Activated CD8-positive, alpha-beta memory T cell treated with anti-CD3 and anti-CD28 coated beads, Interleukin-2, amount 50 U/mL, for 24 hours (primary cell): ENCODE data around the gene ANKS3.
A peak's percentile ranks its signal among the peaks of the same experiment; 100 is the strongest.

Experiments
- DNase-seq: peaks from one replicate; pipeline ENCODE4 v3.0.0-alpha.2; 2020; ENCODE audit errors: extremely low read depth

ANKS3 gene, protein sequence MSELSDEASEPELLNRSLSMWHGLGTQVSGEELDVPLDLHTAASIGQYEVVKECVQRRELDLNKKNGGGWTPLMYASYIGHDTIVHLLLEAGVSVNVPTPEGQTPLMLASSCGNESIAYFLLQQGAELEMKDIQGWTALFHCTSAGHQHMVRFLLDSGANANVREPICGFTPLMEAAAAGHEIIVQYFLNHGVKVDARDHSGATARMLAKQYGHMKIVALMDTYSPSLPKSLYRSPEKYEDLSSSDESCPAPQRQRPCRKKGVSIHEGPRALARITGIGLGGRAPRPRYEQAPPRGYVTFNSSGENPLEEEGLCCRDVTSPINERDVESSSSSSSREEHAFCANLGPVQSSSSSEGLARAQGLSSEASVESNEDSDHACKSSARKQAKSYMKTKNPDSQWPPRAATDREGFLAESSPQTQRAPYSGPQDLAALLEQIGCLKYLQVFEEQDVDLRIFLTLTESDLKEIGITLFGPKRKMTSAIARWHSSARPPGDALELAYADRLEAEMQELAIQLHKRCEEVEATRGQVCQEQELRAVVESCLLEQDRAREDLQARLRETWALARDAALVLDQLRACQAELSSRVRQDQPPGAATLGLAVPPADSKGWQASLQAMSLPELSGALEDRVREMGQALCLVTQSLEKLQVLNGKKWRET

DNA sequence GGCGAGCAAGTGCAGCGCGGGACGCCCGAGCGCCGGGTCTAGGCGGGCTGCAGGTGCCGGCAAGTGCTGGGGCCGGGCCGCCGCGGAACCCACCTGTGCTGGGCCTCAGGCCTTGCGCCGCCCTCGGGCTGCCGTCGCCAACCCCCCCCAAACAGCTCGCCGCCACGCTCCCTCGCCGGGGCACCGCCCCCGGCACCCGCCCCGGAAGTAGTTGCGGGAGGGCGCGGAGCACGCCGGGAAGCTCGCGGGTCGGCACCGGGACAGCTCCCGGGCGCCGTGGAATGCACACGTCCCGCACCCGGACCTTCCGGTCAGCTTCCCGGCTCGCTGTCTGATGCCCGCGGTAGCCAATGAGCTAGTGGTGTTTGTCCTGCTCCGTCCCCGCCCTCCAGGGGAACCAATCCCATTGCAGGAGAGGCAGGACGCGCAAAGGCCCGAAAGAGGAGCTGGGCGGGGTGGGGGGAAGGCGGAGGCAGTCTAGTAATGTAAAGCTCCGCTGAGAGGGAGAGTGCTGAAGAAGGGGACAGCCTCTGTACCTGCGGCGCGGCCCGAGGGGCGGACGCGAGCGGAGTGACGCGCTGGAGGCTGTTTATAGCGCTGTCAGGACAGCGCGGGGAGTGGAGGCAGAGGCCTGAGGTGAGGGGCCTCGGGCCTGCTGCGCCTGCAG is at the start of gene ANKS3, which contains the start of gene DNAAF8:
ANKS3 (minus strand) TSS at position 209 of the 667 bp plus-strand sequence. CDS start 4,122 bp downstream, outside the sequence.
DNAAF8 (plus strand) TSS at position 475 of the 667 bp plus-strand sequence. CDS start 1,978 bp downstream, outside the sequence.
- DNase-seq = peak; percentile 55

DNA sequence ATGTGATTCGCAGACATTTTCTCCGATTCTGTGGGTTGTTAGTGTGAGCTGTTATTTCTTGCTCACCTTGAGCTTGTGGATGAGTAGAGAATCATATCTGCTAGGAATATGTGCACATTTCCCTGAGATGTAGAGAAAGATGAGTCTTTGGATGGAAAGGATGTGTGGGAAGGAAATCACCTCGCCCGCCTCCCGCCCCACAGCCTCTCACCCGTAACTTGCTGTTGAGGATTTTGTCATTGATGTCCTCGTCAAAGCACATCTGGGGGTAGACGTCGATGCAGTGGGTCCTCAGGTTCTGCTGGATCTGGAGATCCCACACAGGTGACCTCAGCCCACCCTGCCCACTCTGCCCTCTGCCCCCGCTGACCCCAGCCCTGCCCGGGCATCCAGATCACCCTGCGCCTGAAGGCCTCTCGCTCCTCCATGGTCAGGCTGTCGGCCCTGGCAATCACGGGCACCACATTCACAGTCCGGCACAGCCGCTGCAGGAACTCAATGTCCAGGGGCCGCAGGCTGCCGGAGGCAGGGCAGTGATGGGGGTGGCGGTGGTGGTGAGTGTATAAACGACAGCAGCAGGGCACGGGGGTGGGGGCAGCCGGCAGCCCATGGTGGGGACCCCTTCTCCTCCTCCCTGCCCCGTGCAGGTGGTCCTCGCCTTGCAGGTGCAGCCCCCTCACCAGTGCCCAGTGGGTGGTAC is 49.3 kb upstream of the ANKS3 start:
- no peak for DNase-seq

DNA sequence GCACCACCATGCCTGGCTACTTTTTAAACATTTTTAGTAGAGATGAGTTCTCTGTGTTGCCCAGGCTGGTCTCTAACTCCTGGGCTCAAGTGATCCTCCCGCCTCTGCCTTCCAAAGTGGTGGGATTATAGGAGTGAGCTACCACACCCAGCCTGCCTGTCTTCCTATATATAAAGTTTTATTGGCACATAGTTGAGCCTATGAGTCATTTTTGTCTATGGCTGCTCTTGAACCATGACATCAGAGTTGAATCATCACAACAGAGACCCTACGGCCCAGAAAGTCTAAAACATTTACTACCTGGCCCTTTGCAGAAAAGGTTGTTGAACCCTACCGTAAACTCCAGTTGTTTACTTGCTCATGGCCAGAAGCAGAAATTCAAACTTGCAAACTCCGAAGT is 46.2 kb upstream of the ANKS3 start:
- DNase-seq = no peak

DNA sequence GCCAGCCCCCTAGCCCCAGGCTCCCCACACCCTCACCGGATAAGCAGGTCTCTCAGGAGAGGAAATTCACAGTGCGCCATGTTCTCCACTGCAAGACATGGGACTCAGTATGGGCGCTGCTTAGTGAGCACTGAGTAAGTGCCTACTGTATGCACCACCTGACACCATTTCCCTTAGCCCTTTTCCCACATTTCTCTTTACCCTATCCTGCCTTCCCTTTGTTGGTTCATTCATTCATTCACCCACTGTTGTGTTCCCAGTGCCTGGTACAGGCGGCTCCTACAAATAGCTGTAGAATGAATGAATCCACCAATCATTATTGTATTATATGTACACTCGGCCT is 44.0 kb upstream of the ANKS3 start:
- DNase-seq = no peak

DNA sequence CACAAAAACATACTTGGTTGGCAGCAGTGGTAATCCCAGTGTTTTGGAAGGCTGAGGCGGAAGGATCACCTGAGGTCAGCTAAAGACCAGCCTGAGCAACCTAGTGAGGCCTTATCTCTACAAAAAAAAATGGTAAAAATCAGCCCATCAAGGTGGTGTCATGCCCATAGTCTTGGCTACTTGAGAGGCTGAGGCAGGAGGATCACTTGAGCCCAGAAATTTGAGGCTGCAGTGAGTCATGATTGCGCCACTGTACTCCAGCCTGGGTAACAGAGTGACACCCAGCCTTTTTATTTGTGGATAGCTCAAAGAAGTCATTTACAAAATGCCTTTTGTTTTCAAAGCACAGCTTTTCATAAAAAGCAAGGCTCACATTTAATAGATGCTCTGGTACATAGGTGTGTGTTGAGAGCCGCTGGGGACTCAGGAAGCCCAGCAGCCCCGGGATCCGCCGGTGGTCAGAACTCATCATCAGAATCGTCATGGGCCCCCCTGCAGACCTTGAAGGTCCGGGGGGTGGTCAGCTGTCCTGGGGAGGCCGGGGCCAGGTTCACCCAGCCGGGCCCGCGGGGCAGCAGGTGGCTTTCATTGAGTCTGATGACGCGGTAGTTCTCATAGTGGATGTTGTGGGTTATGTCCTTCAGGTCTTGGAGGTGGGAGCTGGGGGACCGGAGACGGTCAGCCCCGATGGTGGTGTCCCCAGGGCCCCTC is 43.4 kb upstream of the ANKS3 start:
- DNase-seq = no peak

DNA sequence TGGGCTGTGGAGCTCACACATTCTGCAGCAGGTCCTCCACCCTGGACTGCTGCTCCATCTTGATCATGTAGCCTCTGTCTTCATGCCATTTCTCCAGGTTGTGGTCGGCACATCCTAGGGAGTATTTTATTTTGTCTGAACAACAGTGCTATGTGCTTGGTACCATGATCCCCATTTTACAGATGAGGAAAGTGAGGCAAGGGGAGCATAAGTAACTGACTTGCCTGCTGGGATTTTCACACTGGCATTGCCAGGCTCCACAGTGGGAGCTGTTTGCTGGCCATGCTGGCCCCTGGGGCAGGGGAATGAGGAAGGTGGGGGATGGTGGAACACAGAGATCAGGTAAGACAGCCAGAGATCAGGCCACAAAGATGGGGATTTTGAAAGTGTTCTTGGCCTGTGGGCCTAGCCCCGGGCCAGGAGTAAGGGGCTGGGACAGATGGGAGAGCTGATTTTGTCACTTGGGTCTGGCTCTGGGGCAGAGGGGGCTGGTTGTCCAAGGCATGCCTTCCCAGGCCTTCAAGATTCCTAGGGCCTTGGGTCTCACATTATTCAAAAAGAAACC is 42.2 kb upstream of the ANKS3 start:
- no peak for DNase-seq

DNA sequence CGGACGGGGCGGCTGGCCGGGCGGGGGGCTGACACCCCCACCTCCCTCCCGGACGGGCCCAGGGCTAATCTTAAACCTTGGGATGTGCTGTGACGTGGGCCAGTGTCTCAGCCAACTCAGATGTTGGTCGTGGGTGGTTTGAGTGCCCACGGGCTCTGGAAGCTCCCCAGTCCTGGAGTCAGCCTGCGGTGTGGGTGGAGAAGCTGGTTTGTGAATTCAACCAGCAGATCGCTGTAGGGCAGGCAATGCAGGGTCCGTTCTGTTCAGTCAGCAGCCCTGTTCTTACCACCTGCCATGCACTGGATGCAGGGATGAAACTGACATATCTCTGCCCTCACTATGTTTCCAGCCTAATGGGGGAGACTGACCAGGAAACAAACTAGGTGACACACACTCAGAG is 40.9 kb upstream of the ANKS3 start:
- no peak for DNase-seq

DNA sequence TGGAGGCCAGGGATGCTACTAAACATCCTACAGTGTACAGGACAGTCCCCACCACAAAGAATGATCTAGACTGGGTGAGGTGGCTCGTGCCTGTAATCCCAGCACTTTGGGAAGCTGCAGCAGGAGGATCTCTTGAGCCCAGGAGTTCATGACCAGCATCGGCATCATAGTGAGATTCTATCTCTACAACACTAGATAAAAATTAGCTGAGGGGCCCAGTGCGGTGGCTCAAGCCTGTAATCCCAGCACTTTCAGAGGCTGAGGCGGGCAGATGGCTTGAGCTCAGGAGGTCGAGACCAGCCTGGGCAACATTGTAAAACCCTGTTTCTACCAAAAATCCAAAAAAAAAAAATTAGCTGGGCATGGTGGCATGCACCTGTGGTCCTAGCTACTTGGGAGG is 38.3 kb upstream of the ANKS3 start:
- no peak for DNase-seq

DNA sequence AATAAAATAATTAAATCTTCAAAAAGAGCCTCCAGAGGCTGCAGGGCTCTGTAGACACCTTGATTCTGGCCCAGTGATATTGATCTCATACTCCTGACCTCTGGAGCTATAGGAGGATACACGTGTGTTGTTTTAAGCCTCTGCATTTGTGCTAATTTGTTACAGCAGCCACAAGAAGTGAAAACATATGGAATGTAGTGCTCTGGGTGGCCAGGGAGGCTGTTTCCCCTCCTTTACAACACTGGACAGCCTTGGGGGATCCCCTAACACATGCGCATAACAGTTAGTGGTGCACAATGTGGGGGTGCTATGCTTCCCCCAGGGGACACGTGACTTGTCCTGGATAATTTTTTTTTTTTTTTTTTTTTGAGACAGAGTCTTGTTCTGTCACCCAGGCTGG is 37.6 kb upstream of the ANKS3 start:
- DNase-seq = no peak

DNA sequence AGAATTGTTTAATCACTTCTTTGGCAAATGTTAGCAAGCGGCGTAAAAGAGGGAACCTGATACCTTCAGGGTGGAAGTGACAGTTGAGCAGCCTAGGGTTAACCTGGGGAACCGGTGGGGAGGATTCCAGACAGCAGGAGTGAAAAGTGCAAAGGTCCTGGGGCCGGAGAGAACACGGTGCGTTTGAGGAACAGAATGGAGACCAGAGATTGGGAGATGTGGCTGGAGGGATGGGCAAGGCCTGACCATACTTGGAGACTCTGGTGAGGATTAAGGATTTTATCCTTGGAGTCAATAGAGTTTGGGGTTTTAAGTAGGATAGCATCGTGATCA is 35.2 kb upstream of the ANKS3 start:
- no peak for DNase-seq

DNA sequence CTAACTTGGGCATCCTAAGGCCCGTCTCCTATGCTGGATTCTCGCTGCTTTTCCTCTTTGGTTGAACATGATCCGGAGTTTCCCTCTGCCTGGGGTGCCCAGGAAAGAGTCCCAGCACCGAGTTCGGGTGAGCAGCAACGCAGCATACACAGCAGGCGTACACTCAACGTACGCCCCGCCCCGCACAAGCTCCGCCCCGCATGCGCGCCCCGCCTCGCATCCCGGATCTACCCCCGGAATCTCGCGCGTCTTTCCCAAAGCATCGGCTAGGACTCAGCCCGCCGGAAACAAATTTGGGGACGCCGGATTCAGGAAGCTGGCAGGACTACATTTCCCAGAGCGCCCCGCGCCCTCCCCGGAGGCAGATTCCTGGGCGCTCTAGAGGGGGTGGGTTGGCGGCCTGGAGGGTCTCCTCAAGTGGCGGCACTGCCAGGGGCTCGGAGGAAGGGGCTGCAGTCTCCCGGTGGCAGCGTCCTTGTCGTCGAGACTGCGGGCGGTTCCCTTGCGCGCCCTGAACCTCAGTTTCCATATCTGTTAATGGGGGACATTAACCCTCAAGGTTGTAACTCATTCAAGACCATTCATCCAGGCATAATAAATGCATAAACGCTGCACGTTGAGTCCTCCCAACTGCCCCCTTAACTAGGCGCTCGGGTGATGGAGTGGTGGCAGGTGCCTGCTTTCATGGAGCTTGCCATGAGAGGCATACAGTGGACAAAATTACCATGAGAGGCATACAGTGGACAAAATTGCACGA is 34.7 kb upstream of the ANKS3 start:
- peak; percentile 82 for DNase-seq

DNA sequence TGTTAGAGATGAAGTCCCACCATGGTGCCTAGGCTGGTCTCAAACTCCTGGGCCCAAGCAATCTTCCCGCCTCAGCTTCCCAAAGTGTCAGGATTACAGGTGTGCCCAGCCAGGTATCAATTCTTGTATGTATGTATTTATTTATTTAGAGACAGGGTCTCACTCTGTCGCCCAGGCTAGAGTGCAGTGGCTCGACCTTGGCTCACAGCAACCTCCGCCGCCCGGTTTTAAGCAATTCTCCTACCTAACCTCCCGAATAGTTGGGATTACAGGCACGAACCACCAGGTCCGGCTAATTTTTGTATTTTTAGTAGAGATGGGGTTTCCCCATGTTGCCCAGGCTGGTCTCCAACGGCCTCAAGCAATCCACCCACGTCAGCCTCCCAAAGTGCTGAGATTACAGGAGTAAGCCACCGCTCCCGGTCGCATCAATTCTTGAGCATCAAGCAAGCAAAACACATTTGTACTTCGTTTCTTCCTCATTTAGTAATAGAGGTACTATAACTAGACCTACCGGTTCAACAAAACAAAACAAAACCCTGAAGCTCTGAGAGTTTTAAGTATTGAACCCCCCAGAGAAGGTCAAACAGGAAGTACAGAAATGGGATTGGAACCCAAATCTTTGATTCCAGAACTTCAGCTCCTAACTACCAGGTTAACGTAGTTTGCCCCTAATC is 33.9 kb upstream of the ANKS3 start:
- DNase-seq = no peak

DNA sequence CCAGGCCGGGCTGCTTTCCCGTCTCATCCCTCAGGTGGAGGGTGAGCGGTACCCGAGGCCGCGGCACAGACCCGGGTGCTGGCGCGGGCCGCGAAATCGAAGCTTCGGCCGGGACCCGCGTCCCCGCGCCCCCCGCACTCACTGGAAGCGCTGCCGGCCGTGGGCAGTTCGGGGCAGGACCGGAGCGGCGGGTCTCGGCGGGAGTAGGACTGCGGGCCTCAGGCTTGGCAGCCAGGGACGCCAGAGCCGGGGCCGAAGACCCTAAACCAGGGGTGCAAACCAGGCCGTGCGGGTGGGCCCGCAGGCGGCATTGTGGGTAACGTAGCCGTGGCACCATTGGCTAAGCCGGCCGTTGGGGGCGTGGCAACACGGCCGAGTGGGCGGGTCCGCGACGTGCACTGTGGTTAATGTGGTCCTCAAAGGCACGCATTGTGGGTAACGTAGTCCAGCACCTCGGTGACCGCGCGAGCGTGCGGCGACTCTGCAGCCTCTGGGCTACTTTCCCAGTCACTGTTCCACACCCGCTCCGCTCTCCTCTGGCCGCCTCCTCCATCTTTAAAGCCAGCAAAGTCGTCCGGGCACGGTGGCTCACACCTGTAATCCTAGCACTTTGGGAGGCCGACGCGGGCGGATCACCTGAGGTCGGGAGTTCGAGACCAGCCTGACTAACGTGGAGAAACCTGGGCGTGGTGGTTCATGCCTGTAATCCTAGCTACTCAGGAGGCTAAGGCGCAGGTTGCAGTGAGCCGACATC is 33.0 kb upstream of the ANKS3 start, which contains the start of gene ZNF500:
ZNF500 (minus strand) TSS at position 288 of the 754 bp plus-strand sequence. CDS start 1,184 bp downstream, outside the sequence.
- peak; percentile 94 for DNase-seq

DNA sequence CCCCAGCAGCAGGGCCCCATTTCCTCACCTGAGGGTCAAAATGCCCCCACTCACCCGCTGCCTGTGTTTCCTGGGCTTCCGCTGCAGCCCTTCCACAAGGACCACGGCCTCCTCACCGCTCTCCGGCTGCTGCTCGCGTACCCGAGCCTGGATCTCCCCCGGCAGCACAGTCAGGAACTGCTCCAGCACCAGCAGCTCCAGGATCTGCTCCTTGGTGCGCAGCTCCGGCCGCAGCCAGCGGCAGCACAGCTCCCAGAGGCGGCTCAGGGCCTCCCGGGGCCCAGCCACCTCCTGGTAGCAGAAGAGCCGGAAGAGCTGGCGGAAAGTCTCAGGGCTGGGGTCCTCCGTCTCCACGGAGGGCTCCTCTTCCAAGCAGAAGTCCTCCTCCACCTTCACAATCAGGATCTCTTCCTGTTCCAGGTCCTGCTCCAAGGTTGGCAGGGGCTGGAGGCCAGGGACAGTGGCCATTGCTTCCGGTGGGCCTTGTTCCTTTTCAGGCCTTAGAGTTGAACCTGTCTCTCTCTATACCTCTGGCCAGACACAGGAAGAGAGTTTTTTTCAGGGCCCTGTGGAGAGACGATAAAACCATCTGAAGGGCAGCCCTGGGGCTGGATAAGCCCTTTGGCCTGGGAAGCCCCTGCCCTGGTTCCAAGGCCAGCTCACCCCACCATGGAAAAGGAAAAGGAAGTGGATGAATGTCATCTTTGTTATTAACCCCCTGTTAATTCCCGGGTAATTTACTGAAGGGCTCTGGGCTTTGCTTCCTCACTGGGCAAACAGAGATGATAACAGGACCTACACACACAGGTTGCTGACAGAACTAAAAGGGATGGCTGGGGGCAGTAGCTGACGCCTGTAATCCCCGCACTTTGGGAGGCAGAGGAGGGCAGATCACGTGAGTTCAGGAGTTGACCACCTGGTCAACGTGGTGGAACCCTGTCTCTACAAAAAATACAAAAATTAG is 31.7 kb upstream of the ANKS3 start:
- DNase-seq = no peak

DNA sequence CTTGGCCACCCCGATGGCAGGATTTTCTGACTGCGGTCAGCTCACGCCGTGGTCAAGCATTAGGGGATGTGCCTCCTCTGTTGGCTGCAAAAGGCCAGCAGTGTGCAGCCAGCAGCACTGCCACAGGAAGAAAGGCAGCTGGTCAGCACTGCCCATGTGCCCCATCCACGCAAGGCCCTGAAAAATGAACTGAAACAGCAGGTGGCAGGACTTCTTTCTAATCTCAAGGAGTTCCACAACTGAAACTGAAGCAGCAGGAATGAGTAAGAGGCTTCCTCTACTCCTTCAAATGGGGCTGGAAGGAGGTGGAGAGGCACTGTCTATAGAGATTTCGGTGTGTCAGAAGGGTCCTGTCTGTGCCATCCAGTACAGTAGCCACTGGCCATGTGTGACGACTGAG is 29.7 kb upstream of the ANKS3 start:
- no peak for DNase-seq

DNA sequence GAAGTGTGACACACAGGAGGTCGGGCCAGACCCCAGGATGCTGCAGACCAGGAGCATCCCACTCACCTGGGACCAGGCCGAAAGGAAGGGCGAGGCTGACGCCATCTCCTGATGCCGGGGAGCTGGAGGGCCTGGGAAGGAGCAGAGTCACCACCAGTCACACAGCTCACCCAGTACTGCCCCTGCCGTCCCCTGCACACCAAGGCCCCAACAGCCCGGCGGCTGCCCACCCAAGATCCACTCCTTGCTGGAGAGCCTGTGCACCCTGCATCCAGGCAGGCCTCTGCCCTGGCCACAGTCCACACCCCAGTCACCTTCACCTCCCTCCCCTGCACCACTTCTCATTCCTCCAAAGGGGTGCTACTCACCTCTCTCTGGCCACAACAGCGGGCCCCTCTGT is 28.1 kb upstream of the ANKS3 start:
- no peak for DNase-seq

DNA sequence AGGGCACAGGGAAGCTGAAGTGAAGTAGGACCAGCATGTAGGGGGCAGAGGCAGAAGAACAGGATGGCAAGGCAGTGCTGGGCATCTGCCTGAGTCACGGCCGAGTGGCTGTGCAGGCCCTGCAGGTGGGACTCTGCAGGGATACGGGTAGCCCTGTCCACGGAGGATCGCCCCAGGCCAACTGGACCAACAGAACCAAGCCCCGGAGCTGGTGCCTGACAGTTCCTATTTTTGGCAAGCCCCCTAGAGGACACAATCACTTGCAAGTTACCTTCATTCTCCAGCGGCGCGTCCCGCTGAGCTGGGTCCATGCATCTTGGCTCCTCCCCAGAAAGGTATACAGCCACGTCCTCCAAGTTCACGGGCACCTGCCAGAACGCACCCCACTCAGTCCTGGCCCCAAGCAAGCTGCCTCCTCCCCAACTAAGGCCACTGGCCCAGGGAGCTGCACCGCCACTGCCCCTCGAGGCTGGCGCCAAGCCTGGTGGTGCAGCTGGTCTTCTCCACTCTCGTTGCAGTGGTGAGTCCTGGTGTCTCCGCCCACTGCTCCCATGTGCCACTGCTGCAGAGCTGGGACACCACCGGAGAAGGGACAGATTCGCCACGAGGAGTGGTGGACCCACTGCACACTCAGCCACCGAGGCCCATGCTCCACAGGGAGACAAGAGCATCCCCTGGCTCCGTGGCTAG is 26.3 kb upstream of the ANKS3 start:
- DNase-seq = no peak
